LoVo (cell line): Measurements from ENCODE around the gene C1GALT1.
"Not testable (repeated sequence)": the region's sequence is repeated elsewhere in the genome, so short reads cannot be mapped to it uniquely, and the experiment has no call there.

Experiments used
- DNase-seq: peaks from one replicate; pipeline ENCODE4 v3.0.0-alpha.2; 2016; ENCODE audit warnings: low spot score

The C1GALT1 gene

DNA sequence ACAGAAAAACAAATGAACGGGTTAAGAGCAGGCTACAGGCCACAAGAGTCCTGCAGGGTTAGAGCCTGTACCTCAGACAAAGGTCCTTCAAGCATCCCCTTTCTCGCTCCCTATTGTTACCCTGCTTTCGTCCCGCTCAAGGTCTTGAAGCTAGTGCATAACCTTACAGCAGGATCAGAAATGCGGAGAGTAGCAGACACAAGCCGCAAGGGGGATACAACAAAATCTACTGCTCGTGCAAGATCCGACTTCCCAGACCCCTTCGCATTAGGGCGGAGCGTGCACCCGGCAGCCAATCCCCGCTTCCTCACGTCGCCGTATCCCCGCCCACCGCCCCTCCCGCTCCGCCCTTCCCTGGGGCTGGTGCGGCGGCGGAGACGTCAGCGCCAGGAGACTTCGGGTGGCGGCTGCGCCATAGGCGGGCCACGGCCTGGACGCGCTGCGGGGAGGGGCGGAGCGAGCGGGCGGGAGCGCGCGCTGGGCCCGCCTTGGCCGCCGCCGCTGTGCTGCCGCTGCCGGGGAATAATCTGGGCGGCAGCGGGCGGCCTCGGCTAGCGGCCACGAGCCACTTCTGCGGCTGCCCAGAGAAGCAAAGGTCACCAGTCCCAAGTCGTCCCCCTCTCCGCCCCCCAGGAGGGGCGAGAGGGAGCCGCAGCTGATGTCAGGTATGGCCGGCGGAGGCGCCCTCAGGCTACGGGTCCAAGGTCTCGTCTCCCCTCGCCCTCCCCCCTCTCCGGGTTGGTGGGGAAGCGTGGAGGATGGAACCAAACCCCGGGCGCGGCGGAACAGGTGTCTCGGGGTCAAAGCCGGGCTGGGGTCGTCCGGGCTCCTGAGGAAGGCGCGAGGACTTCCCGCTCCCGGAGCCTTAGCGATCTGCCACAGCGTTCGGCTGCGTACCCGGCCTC, at the start of gene C1GALT1:
Gene C1GALT1 (plus strand): TSS at position 389 of the 905 bp plus-strand sequence. CDS start 51,776 bp downstream, outside the sequence.
- DNase-seq: peak; percentile 99

DNA sequence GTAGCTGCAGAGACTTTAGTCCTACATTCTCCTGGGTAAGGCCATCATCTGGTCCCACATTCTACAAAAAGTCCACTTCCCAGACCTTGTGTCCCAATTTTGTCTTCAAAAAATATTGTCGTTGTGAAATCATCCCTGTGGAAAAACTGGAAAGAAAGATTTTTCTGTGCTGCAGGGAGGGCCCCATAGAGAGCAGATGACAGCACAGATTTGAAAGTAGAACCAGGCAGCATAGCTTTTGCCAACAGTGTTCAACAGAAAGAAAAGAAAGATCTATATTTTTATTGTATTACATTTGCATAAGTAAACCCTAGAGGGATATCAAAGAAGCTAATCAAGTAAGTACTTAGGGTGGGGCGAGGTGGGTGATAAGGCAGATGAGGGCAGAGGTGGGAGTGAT, 48.3 kb upstream of the C1GALT1 start:
- no peak for DNase-seq

DNA sequence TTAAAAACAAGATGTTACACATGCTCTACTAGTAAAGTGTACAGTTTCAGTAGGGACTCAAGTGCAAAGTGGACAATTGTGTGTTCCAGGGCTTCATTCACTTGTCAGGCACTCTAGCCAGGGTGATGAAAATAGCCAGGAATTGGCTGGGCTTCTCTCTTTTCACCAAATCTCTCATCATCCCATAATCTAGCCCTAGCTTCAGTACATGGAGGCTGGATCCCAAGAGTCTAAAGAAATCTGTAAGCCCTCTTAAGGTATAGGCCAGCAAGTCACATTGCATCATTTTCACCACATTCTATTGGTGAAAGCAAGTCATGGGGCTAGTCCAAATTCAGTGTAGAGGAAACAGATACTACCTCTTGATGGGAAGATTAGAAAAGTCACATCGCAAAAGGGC, 47.3 kb upstream of the C1GALT1 start:
- DNase-seq: no peak

GRCh38 chr7:7135924-7136323, 46.4 kb upstream of the C1GALT1 start:
- not testable (repeated sequence) for DNase-seq

GRCh38 chr7:7136466-7137381, 45.6 kb upstream of the C1GALT1 start:
- DNase-seq: no peak

GRCh38 chr7:7138897-7139296, 43.4 kb upstream of the C1GALT1 start:
- DNase-seq: no peak

DNA sequence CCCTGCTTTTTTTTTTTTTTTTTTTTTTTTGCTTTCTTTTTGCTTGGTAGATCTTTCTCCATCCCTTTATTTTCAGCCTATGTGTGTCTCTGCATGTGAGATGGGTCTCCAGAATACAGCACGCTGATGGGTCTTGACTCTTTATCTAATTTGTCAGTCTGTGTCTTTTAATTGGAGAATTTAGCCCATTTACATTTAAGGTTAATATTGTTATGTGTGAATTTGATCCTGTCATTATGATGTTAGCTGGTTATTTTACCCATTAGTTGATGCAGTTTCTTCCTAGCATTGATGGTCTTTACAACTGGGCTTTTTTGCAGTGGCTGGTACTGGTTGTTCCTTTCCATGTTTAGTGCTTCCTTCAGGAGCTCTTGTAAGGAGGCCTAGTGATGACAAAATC, 38.9 kb upstream of the C1GALT1 start:
- DNase-seq: not testable (repeated sequence)

- not testable (repeated sequence) for DNase-seq
Measured at GRCh38 chr7:7145151-7145550, 37.2 kb upstream of the C1GALT1 start.

GRCh38 chr7:7146837-7147236, 35.5 kb upstream of the C1GALT1 start:
- DNase-seq: no peak

- no peak for DNase-seq
Measured at GRCh38 chr7:7148798-7149481, 33.4 kb upstream of the C1GALT1 start.

DNA sequence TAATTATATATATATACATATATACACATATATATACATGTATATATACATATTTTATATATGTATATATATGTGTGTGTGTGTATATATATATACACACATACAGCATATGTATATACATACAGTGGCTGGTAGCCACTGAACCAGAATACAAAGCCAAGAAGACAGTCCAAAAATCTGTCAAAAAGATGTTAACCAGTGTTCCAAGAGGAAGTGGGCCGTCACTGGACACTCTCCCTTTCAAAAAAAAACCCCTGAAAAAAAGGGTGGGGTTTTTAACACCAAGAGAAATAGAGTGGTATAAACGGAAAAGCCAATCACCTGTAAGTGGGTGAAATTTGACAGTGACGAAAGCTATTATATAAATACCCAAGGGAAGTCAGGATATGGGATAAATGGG, 31.1 kb upstream of the C1GALT1 start:
- DNase-seq: no peak

DNA sequence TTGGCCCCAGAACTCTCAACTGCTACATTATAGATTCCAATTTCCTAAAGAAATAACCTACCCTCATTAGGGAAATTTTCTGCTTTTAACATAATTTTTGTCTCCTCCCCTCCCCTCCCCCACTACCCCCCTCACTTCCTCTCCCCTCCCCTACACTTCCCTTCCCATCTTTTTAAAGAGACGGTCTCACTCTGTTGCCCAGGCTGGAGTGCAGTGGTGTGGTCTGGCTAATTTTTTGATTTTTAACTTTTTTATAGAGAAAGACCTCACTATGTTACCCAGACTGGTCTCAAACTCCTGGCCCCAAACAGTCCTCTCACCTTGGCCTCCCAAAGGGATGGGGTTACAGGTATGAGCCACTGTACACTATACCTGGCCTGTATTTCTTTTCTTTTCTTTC, 30.5 kb upstream of the C1GALT1 start:
- DNase-seq: no peak

DNA sequence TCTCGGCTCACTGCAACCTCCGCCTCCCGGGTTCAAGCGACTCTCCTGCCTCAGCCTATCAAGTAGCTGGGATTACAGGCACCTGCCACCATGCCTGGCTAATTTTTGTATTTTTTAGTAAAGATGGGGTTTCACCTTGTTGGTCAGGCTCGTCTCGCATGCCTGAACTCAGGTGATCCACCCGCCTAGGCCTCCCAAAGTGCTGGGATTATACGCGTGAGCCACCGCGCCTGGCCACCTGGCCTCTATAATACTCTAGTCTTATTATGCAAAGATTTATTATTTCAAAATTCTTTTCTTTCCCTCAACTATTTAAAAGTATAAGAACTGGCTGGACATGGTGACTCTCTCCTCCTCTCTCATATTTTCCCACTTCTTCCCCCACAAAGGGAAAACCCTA, 30.0 kb upstream of the C1GALT1 start:
- DNase-seq: no peak

GRCh38 chr7:7154355-7154754, 28.0 kb upstream of the C1GALT1 start:
- DNase-seq: not testable (repeated sequence)

DNA sequence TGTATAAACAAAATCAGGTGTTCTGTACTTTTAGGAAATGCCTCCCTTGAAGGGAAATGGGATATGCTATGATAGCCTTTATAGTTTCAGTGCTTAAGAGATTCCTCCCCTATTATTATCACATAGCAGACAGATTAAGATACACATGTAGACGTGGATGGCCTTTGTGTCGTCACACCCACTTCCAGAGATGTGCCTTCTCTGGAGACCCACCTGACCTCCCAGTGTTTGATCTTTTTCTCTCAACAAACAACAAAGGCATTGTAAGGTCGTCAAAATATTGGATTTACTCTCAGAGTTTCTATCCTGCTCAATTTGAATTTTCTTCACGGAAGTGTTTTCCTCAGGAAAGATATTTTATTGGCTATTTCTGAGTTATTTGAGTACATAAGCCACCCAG, 25.7 kb upstream of the C1GALT1 start:
- no peak for DNase-seq

- DNase-seq: peak; percentile 41
Measured at GRCh38 chr7:7157177-7157886, 25.0 kb upstream of the C1GALT1 start.

DNA sequence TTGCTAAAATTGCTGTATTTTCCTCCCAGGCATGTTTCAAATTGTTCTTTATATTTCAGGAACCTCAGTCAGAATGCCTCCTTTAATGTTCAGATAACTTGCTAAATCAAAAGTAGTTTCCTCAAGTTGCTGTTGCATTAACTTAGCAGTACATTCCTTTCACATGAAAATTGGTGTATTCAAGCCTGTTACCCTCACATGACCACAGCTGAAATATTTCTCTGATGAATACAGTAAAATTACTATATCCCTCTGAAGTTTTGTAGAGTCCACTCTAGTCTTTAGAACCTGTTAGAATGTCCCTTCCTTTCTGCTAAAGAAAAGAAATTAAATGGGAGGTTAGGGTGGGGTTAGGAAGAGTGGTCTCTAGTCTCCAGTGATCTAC, 24.5 kb upstream of the C1GALT1 start:
- no peak for DNase-seq

GRCh38 chr7:7159063-7159658, 23.2 kb upstream of the C1GALT1 start:
- DNase-seq: no peak

DNA sequence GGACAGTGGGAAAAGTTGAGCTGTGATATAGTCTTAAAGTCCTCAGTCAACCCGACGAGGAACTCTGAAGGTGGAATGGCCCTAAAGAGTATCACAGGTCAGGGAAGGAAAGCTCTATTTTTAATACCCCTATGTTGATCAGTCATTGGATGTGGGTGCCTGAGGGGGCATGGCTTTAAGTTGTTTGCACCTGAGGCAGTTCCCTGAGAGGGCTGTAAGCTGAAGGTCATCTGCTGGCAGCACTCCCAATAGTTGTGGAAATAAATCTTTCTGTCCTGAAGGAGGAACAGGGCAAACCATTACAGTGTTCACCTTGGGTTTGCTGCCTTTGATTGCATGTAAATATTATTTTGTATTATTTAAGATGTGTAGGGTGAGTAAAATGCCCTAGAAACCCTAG, 17.8 kb upstream of the C1GALT1 start:
- no peak for DNase-seq

GRCh38 chr7:7165372-7165771, 17.0 kb upstream of the C1GALT1 start:
- no peak for DNase-seq

- no peak for DNase-seq
Measured at GRCh38 chr7:7166318-7166717, 16.0 kb upstream of the C1GALT1 start.
